NCI-H82 treated with DMSO at 0.1 percent for 48 hours (cell line): ENCODE data around the gene FHIT.
"Not testable (repeated sequence)": the region's sequence is repeated elsewhere in the genome, so short reads cannot be mapped to it uniquely, and the experiment has no call there.

Source experiments
- DNase-seq: peaks from one replicate; lab custom pipeline; 2025; ENCODE audit not compliant: unreplicated experiment; lab: John Stamatoyannopoulos, UW

The FHIT gene

DNA sequence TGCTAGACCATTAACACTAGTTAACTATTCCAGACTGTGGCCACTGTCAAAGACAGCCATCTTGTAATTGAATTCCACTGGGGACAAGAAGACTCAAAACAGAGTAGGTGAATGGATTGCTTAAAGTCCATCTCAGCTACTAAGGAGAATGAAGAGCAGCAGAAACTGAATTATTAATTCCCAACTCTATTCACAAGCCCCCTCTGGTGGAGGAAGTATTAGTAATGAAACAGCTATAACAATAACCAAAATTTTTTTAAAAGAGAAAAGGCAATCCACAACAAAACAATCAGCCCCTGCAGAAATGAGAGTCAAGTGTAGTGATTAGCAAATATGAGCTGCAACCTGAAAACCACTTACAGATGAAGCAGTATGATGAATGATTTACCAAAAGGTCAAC lies 302.8 kb downstream of the FHIT start:
- DNase-seq = no peak

DNA sequence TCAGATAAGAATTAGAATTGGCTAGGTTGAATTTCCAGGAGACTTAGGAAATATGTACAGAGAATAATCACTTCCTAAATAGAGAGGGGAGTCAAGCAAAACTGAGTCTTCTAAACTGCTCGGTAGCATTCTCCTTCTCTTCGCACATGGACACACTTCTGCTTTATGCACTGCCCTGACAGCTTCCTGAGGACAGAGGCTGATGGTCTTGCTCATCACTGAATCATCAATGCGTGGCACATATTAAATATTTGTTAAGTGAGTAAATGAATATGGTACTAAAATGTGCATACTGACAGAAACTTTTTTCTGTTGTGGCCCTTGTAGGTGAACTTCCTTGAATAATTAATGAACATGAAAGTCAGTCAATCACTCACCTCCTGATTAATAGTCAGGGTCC lies 315.5 kb downstream of the FHIT start:
- DNase-seq = no peak

DNA sequence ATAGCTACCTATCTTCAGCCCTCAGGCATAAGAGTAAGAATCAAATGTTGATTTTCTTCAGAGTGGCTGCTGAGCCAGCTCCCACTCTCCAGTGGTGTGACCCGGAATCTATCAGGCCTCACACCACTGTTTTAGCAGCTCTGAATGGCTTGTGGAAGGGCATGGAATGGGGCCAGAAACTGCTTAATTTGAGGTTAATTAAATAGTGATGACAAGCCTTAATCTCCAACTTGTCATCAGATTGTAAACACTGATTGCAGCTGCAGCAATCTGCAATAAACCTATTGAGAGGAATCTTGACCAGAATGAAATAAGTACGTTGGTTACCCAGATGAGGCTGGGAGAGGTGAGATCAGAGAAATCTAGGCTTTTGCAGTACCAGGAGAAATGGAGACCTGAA lies 317.4 kb downstream of the FHIT start:
- DNase-seq = no peak

DNA sequence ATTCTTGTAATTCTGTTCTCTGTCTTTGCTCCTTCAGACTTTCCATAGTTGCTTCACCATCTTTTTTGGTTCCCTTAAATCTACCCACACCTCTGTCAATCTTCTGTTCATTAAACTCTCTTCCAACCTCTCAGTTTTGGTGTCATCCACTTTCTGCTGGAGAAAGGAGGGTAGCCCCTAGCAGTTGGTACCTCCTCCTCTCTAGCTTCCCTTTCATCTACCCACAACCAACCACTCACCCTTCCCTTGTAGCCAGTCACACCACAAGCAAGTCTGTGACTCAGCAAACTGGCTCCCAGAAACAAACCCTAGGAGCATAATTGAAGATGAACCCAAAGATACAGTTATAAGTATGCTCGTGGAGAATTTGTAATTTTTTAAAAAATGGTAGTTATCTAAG lies 318.6 kb downstream of the FHIT start:
- DNase-seq = no peak

DNA sequence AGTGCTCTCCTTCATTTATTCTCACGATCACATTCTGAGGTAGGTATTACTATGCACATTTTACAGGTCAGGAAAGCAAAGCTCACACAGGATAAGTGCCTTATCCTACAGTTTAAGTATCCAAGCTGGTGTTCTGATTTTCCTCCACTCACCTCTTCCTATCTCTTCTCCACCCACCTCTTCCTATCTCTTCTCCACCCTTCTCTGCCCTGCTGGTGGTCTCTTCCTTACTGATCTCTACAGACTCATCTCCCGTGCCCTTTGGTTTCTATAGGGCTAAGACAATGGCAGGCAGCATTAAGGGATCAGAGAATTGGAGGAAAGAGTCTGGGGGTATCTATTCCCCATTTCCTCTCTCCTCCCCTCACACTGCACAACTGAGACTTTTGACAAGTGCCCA lies 319.1 kb downstream of the FHIT start:
- no peak for DNase-seq

DNA sequence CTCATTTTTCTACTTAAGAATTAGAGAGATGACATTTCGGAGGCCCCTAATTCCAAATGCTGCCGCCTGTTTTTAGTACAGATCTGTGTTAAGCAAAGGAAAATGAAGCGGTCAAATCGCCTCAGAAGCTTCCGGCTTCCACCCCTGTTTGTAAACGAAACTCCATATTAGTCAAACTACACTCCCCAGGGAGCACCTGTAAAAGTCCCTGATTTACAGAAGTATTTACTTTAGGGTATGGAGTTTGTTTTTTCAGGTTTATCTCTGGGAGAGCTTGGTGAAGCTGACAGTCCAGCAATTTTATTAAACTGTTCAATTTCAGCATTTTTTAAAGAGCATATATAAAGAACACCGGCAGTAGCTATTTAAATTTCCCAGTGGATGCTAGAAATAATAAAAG lies 319.8 kb downstream of the FHIT start:
- DNase-seq = no peak

DNA sequence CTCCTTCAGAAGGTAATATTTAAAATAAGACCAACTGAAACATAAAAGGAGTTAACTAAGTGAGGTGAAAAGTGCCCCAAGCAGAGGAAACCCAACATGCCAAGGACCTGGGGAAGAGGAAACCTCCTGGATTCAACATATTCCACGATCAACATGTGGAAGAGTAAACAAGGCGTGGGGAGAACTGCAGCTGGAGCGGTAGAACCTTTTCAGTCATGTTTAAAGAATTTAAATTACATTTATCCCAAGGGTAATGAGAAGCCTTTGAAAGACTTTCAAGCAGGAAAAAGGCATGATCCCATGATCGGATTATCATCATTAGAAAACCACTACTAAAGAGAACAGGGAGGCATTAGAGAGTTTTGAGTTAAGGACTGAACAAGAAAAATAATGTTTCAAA lies 330.7 kb downstream of the FHIT start:
- no peak for DNase-seq

DNA sequence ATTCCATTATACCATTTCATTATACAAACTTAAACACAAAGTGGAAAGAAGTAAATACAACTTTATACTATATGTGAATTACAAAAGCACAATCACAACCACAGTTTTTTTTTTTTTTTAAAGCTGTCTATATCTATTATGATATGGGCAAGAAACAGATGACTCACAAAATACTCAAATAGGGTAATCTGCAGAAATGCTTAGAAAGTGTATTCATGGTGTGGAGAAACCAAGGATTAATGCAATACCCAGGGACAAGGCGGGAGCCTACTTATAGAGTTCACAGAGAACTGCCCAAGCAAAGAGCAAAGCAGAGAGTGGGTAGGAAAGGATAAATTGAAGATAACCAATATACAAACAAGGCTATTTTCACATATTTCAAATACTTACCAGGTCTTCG lies 332.0 kb downstream of the FHIT start:
- DNase-seq = no peak

DNA sequence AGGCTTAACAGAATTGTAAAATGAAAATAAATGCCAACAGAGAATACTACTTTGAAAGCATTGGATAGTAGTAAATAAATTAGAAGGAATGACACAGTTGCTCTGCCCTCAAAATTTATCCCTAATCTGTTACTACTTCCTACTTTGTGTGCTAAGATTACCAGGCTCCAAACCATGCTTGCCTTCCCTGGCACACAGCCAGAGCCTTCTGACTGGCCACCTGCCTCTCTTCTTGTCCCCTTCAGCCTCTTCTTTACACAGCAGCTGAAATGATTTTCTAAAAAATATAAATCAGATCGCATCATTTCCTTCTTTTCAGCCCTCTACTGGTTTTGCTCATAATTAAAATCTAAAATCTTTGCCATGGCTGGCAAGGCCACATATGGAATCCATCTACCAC lies 334.1 kb downstream of the FHIT start:
- peak; percentile 56 for DNase-seq

DNA sequence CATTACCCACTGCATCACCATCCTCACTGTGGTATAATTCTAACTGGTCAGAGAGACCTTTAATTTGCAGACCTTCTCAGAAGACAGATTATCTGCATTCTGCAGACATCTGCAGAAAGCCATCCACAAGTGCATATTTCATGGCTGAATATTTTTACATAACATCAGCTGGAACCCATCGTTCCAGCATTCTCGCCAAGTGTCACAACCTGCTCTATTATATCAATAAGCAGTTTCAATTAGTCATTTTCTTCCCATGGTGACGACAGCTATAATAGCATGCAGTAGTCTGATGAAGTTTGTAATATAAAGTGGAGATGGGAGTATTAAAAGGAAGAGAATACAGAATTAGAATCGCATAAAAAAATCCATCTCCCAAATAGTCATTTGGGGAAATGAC lies 334.7 kb downstream of the FHIT start:
- DNase-seq = no peak

DNA sequence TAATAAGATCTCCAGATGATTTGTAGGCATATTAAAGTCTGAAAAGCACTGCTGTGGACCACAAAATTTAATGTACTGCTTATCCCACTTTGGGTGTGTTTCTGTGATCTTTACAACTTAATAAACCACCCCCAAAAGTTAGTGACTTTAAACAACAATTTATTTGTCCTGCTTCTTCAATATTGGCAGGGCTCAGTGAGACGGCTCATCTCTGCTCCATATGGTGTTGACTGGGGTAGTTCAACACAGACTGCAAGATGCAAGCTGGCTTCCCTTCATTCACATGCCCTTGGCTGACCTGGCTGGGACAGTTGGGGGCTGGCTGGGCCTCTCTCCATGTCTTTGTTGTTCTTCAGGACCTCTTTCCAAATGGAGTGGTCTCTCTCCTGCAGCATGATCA lies 337.8 kb downstream of the FHIT start:
- no peak for DNase-seq

DNA sequence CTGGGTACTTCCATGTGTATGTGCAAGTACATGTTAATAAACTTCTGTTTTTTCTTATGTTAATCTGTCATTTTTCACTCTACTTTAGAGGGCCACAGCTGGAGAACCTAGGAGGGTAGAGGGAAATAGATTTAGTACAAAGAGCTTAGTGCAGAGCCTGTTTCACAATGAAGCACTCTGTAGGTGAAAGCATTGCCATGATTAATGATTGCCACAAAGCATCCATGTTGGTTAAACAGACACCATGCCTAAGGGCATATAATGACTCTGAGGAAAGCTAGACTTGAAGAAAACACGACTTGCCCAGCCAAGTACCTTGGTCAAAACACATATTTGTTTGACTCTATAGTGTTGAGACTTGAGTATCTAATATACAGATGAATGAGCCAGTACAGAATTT lies 338.4 kb downstream of the FHIT start:
- DNase-seq = no peak

DNA sequence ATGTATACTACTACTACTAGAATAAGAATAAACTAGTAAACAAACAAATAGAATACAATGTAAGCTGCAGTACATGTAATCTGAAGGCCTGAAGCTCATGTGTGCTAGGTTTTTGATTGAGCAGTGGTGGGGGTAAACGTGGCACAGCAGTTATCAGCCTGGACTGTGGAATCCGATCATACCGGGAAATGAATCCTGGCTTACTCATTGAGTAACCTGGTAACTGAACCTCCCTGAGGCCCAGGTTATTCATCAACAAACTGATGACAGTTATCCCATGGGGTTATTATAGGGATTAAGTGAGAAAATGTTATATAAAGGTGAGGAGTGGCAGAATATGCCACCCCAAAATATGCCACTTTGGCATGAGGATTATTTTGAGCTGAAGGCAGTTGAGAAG lies 339.1 kb downstream of the FHIT start:
- no peak for DNase-seq

DNA sequence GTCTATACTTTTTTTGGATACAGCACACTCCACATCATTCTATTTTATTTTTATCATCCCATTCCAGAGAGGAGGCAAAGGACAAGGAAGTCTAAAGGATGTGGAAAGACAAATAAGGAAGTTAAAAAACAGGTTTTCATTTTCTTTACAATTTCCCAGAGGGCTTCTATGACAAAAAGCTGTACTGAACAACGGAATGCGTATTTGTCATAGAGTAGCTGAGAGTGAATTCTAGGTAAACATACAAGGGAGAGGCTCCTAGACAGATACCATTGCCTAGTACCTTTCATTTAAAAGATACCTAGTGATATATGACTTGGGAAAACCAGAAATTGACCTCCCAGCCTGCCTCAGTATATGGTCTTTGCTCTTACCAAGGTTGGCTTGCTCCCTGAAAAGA lies 341.7 kb downstream of the FHIT start:
- DNase-seq = no peak

DNA sequence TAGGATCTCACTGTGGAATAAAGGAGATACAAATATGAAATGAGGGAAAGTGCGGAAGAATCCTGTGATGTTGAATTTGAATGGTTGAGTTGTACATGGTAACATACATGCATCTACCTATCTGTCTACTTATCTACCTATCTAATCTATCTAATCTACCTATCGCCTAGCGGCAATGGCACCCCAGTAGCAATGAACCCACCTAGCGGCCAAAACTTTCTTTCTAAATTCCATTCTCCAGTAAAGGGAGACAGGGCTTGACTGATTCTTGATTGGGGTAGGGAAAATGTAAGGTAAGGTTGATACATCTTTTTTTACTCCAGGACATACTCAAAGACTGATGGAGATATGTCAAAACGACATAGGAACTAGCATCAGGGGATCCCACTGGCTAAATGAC lies 345.0 kb downstream of the FHIT start:
- DNase-seq = no peak

DNA sequence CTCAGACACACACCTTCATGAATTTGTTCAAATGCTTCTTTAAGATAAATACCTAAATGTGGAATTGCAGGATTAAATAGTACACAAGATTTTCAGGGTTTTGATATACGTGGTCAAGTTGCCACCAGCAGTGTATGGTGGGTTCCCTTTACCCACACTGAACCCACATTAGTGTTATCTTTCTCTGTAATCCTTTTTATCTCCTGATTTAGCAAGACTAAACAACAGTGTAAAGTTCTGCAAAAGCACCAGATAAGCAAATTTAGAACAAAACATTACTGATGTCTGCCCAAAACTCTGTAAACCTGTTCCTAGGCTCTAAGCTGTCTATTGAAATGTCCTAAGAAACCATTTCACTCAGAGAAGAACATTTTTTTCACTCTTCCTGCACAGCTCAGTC lies 352.9 kb downstream of the FHIT start:
- DNase-seq = no peak

DNA sequence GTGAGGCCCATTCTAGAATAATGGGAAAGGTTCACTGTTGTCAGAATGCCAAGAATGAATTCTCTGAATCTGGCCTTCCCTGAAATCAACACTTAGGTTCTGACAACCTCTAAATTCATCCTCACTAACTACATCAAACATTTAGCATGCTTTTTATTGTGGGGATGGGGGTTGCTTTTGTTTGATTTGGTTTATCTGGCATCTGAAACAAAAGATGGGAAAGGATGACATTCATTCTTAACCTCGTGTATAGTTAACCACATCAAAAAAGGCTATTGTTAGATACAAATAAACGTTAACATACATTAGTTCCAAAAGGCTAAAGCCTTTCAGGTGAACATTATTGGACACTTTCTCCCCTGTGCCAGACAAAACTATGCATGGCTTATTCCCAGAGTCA lies 357.3 kb downstream of the FHIT start:
- DNase-seq = no peak

DNA sequence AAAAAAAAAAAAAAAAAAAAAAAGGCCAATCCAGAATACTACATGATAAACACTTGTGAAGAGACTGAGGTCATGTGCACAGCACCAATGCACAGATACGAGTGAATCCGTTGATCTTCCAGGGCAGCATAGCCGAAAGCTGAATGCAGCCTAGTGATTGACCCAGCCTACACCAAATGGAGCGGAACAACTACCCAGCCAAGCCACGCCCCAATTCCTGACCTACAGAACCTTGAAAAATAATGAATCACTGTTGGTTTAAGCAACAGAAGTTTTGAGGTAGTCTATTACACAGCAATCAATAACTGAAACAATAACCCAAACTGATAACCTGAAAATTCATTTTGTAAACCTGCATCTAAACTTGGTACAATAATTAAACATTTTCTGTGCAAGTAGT lies 361.0 kb downstream of the FHIT start:
- DNase-seq = no peak

DNA sequence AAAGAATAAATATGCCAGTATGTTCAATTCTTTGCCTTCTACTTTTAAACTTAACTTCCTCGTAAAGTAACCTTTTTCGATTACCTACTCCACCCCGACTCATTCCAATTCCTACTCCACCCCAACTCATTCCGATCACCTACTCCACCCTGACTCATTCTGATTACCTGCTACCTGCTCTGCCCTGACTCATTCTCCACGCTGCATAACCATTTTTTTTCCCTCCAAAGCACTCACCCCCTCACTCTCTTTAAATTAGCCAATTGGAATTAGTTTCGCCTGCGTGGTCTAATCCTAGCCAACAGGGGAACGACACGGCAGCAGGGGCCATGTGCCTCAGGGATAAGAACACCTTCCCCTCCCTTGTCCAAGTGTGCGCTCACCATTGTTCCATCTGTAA lies 362.3 kb downstream of the FHIT start:
- DNase-seq = not testable (repeated sequence)

DNA sequence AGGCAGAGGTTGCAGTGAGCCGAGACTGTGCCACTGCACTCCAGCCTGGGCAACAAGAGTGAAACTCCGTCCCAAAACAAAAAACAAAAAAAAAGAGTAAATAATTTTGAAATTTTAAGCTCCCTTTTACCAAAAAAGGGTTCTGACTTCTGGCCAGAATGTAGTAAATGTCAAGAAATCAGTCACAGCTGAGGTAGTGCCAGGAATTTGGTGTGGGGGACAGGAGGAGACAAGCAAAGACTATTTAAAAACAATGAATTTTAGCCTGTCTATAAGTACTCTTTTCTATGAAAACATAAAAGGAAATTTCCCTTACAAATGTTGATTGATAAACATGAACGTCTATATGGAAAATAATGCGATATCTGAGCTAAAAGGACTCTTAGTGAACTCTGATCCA lies 363.7 kb downstream of the FHIT start:
- DNase-seq = no peak

DNA sequence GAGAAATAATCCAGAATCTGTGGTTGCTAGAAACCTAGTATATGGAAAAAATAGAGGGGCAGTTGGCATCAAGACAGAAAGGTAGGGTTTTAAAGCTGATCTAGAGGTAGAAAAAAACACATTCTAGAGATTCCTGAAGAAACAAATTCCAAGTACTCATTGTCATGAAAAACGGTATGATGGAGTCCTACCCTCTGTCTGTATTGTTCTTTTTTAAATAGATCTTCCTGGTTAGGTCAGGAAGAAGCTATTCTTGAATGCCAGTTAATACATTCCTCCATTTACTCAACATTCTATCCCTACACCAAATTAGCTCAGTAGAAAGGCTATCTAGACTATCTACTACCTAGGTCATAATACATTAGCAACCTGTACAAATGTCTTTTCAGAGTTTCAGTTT lies 364.7 kb downstream of the FHIT start:
- no peak for DNase-seq

DNA sequence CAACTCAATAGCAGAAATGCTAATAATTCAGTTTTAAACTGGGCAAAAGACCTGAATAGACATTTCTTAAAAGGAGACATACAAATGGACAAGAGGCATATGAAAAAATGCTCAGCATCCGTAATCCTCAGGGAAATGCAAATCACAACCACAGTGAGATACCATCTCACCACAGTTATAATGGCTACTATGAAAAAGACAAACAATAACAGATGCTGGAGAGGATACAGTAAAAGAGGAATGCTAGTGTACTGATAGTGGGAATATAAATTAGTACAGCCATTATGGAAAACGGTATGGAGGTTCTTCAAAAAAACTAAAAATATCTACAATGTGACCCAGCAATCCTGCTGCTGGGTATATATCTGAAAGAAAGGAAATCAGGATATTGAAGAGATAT lies 367.2 kb downstream of the FHIT start:
- DNase-seq = no peak

DNA sequence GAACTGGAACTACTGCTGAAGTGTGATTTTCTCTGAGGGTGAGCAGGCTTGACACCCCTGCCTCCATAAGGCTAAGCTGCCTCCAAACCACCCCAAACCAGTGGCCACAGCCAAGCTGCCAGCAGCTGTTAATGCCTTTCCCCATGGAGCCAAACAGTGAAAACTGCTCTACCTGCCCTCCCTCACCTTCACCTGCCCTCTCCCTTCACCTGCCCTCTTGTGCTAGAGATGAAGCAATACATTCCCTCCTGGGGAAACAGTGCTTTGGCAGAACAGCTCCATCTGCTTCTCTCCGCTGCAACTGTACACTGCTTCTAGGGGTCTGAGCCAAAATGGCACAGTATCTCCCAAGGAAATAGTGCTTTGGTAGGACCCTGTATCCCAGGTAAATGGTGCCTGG lies 374.1 kb downstream of the FHIT start:
- no peak for DNase-seq

DNA sequence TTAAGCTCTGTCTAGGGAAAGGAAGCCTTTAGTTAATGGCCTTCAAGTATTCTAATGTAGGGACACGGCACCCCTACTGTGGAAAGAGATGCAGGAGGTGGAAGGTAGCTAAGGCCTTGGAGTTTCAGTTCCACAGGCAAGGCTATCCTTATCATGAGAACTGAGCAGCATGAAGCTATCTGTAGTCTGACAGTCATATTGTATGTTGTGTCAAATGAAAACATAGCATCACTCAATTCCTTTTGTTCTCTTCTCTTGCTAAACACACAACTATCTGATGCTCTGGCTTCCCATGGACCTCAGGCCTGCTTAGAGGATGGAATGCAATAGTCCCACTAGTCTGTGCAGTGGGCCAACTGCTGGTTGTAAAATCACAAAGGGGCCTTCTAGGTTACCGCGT lies 380.9 kb downstream of the FHIT start:
- no peak for DNase-seq
